HG02642 (cell line): Measurements from ENCODE around the gene LIN7A.
A peak's percentile ranks its signal among the peaks of the same experiment; 100 is the strongest.
"Not testable (repeated sequence)": the region's sequence is repeated elsewhere in the genome, so short reads cannot be mapped to it uniquely, and the experiment has no call there.

Experiments used
- ATAC-seq: cut with Tn5 transposase; IDR thresholded peaks from one replicate; pipeline ENCODE4 v1.9.1; 2021; ENCODE audit warnings: mild to moderate bottlenecking; ENCODE audit not compliant: unreplicated experiment, poor library complexity

LIN7A gene

GRCh38 chr12:80815351-80815750 lies 122.4 kb downstream of the LIN7A start:
- ATAC-seq: no peak

DNA sequence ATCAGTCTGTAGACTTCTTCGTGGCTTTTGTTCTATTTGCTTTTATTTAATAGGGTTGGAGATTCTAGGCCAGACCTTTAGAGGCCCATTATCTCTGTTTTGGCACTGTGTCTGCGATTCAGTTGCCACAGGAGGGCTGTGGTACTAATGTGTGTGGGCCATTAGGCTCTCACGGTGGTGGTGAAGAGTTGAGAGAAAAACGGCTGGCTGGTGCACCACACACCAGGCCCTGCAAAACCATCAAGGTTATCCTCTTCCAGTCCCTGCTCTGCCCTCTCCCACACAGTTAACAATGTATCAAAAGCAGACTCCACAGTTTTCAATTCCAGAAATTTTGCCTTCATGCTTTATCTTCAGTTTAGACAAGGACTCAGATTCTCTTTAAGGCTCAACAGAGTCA lies 123.3 kb downstream of the LIN7A start:
- ATAC-seq: no peak

- ATAC-seq: peak; percentile 57
These were observed 123.9 kb downstream of the LIN7A start for GRCh38 chr12:80813820-80814219.

DNA sequence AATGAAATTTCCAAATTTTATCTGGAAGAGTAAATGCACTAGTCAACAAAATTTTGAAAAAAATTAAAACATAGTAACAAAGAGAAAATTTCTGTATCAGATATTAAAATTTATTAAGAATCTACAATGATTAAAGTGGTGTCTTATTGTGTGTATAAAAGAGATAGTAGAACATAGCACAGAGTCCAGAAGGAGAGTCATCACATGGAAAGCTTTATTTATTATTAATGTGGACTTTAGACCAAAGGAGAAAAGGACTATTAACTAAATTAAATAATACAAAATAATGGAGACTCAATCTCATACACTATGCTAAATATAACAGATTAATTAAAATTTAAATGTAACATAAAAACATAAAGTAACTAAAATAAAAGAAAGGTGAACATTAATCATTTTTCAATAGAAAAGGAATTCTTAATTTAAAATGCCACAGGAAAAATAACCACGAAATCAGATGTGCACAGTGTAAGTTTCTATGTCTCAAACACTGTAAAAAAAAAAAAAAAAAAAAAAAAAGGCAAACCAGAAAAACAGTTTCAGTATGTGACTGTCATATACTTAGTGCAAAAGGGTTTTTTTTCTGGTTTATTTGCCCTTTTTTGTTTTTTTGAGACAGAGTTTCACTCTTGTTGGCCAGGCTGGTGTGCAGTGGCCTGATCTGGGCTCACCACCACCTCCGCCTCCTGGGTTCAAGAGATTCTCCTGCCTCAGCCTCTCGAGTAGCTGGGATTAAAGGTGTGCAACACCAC lies 125.6 kb downstream of the LIN7A start:
- no peak for ATAC-seq

GRCh38 chr12:80810874-80811273 lies 126.9 kb downstream of the LIN7A start:
- ATAC-seq: no peak

- ATAC-seq: peak; percentile 88
These were observed 130.0 kb downstream of the LIN7A start for GRCh38 chr12:80807640-80808288.

GRCh38 chr12:80805106-80805505 lies 132.6 kb downstream of the LIN7A start:
- ATAC-seq: no peak

GRCh38 chr12:80802652-80803400 lies 134.9 kb downstream of the LIN7A start:
- ATAC-seq: peak; percentile 74

DNA sequence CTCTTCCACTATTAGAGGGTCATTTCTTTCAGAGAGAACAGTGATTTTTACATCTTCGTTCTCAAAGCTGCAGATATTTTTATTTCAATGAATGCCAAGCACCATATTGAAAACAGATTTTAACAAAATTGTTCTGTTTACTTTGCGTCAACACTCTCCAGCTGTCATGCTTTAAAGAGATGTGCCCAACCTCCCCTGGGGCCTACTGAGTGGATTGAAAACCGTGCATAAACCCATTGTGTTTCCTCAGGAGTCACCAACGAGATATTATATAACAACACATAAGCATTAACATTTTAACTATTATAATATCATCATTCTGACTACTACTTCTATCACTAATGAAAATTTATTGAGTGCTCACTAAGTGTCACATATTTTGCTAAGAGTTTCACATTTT lies 139.5 kb downstream of the LIN7A start:
- no peak for ATAC-seq

- ATAC-seq: no peak
These were observed 143.2 kb downstream of the LIN7A start for GRCh38 chr12:80794551-80794950.

DNA sequence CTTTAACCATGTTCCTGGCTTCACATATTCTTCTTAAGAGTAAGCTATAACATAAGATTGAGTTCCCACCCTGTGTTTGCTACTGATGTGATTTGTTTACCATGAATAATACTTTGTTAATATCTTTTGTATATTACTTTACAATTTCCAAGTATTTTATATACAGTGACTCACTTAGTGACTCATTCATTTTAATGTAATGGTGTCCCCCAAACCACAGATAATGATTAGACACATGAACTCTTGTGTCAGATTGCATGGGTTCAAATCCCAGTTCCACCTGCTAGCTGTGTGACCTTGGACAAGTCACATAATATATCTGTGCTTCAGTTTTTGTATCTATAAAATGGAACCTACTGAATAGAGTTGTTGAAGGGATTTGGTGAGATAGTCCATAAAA lies 144.9 kb downstream of the LIN7A start:
- no peak for ATAC-seq

- no peak for ATAC-seq
These were observed 145.9 kb downstream of the LIN7A start for GRCh38 chr12:80791863-80792262.

DNA sequence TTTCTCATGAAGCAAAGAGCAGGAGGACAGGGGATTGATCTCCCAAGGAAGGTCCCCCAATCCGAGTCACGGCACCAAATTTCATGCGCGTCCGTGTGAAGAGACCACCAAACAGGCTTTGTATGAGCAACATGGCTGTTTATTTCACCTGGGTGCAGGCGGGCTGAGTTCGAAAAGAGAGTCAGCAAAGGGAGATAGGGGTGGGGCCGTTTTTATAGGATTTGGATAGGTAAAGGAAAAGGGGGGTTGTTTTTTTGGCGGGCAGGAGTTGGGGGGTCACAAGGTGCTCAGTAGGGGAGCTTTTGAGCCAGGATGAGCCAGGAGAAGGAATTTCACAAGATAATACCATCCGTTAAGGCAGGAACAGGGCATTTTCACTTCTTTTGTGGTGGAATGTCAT lies 149.3 kb downstream of the LIN7A start:
- ATAC-seq: not testable (repeated sequence)

DNA sequence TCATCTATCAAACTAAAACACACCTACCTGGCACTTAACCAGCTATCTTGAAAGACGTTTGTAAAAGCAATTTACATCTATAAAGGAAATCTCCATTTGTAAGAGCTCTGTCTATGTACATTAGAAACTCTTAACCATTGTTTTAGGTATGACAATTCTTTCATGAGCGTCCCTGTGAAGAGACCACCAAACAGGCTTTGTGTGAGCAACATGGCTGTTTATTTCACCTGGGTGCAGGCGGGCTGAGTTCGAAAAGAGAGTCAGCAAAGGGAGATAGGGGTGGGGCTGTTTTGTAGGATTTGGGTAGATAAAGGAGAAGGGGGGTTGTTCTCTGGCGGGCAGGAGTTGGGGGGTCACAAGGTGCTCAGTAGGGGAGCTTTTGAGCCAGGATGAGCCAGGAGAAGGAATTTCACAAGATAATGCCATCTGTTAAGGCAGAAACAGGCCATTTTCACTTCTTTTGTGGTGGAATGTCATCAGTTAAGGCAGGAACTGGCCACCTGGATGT lies 154.7 kb downstream of the LIN7A start:
- ATAC-seq: not testable (repeated sequence)

DNA sequence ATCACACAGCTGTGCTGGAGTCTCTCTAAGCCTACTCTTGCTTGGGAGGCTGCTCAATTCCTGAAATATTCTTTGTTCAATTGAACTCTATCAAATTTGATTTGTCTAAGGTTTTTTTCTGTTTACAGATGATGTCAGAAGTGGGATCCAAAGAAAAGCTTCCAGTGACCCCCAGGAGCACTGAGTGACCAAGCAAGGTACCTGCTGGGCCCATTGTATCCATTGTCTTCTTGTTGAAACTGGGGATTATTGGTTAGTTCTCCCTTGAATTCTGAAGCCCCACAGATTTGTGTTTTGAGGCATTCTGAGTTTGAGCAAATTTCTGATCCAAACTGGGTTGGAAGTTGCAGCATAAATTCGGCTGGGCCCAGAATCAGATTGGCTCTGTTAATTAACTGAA lies 156.4 kb downstream of the LIN7A start:
- ATAC-seq: no peak

- no peak for ATAC-seq
These were observed 157.0 kb downstream of the LIN7A start for GRCh38 chr12:80780746-80781145.

DNA sequence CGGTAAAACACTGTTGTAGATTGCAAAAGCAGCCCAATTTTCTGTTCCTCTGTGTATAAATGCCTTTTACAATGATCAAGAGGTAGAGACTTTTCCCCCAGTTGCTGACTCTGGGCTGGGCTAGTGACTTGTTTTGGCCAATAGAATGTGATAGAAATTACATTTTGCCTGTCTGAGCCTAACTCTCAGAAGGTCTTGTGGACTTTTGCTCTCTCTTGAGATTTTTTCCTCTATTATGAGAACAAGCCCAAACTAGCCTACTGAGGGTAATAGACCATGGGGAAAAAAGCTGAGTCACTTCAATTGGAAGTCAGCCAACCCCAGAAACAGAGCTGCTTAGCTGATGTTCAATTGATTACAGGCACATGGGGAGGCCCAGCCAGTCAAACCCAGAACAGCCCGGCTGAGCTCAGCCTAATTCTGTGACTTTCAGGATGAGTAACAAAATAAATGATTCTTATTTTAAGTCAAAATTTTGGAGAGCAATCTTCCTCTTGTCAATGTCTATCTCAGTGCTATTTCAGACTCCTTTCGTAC lies 159.7 kb downstream of the LIN7A start:
- ATAC-seq: peak; percentile 98

DNA sequence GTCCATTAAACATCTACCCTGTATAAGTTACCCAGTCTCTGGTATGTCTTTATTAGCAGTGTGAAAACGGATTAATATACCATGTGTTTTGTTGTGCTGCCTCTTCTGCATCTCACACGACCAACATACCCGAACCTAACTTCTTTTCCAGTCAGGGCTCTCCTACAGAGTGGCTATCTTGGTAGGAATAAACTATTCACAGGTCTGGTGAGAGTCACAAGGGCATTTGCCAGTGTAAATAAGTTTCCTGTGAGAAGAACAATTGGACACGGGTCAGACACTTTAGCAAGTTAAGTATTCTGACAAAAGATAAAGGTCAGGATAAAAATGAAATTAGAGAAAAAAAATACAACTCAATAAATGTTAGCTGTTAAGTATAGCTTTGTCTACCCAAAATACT lies 160.1 kb downstream of the LIN7A start:
- no peak for ATAC-seq

GRCh38 chr12:80776706-80777105 lies 161.0 kb downstream of the LIN7A start:
- ATAC-seq: no peak

DNA sequence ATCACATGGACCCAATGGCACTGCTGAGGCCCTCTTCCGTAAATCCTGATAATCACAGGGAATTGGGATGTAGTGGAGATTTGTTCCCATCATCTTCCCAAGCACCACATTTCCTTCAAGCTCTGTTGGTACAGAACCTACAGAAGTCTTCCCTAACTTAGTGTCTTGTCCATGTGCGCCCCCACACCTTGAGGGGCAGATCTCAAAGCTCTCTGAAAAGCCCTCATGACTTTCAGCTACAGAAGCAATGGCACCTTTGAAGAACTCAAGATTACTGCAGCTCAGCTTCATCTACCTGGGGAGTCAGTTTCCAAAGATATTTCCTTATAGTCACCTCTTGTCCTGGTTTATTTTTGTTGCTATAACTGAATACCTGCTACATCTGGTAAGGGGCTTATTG lies 166.8 kb downstream of the LIN7A start:
- no peak for ATAC-seq
